OCI-LY3 (cell line): ENCODE measurements around the gene SLC25A45.

Experiments used
- H2AFZ ChIP-seq: fragments of 200-600, 300-600 bp; shearing (Covaris generic); 2 replicates; pipeline ENCODE4 v1.6.0; 2014; ENCODE audit warnings: antibody characterized with exemption, low read depth, low read length
- H3K27ac ChIP-seq: fragments of 200-600, 300-600 bp; sonication (generic); 2 replicates; pipeline ENCODE4 v1.5.1; 2014; ENCODE audit warnings: mild to moderate bottlenecking, low read length, moderate library complexity, mixed read lengths
- H3K27me3 ChIP-seq: fragments of 200-600, 300-600 bp; sonication (generic); 2 replicates; pipeline ENCODE4 v1.6.1; 2014; ENCODE audit warnings: low read depth, low read length, mixed read lengths
- H3K36me3 ChIP-seq: fragments of 200-600, 300-600 bp; sonication (generic); replicated peaks from 2 replicates; pipeline ENCODE3; 2014; ENCODE audit warnings: low read depth, low read length, mixed read lengths
- H3K4me1 ChIP-seq: fragments of 300-600, 200-600 bp; sonication (generic); 2 replicates; pipeline ENCODE4 v1.6.1; 2014; ENCODE audit warnings: low read length, mixed read lengths
- H3K4me2 ChIP-seq: fragments of 200-600, 300-600 bp; sonication (generic); 2 replicates; pipeline ENCODE4 v1.6.1; 2014; ENCODE audit warnings: low read length, mixed read lengths
- H3K4me3 ChIP-seq: fragments of 300-600, 200-600 bp; sonication (generic); 2 replicates; pipeline ENCODE4 v1.5.1; 2014; ENCODE audit warnings: antibody characterized with exemption, mild to moderate bottlenecking, low read length, moderate library complexity
- H3K79me2 ChIP-seq: fragments of 300-600, 200-600 bp; shearing (Covaris generic); 2 replicates; pipeline ENCODE4 v1.6.1; 2014; ENCODE audit warnings: mild to moderate bottlenecking, low read length, mixed read lengths
- H3K9ac ChIP-seq: fragments of 300-600, 200-600 bp; shearing (Covaris generic); 2 replicates; pipeline ENCODE4 v1.6.0; 2014; ENCODE audit warnings: mild to moderate bottlenecking, low read length, moderate library complexity
- H3K9me3 ChIP-seq: fragments of 200-600, 300-600 bp; shearing (Covaris generic); 2 replicates; pipeline ENCODE4 v1.6.1; 2014; ENCODE audit warnings: low read length, mixed read lengths; ENCODE audit not compliant: insufficient read depth
- H4K20me1 ChIP-seq: fragments of 200-600, 300-600 bp; sonication (generic); 2 replicates; pipeline ENCODE4 v1.6.1; 2016; ENCODE audit warnings: low read length, mixed read lengths; ENCODE audit not compliant: insufficient read depth
- CTCF ChIP-seq: fragments of 200-600, 300-600 bp; sonication (generic); IDR thresholded peaks from 2 replicates; pipeline ENCODE4 v1.5.1; 2014; ENCODE audit warnings: antibody characterized with exemption, low read length, low read depth
- EZH2phosphoT487 ChIP-seq: fragments of 200-600 bp; shearing (Covaris generic); IDR thresholded peaks from 2 replicates; pipeline ENCODE4 v1.6.1; 2018; ENCODE audit warnings: antibody characterized with exemption, mixed run types, low read depth

The SLC25A45 gene

GRCh38 chr11:65420506-65420905, 38.1 kb upstream of the SLC25A45 start:
- Histone ChIP-seq H3K4me1 (peaks cover 55% of the 10 kb centered on the region), H4K20me1 (peaks cover 24% of the 10 kb centered on the region), H3K9me3 (no peaks in the 10 kb centered on the region), H3K27ac (peak overlapping the region; percentile 97), H2AFZ (no peak overlapping the region), H3K4me2 (peak overlapping the region; percentile 92), H3K36me3 (peaks cover 27% of the 10 kb centered on the region), H3K9ac (peak overlapping the region; percentile 96), H3K27me3 (no peaks in the 10 kb centered on the region), H3K4me3 (peak overlapping the region; percentile 82), H3K79me2 (peaks cover 77% of the 10 kb centered on the region)
- TF ChIP-seq EZH2phosphoT487 (no peak), CTCF (no peak)

- H3K36me3 ChIP-seq = peaks cover 22% of the 10 kb centered on the region
- H3K27me3 ChIP-seq = no peaks in the 10 kb centered on the region
- H3K4me2 ChIP-seq = peak overlapping the region; percentile 92
- TF ChIP-seq EZH2phosphoT487 (no peak), CTCF (no peak)
- no peak overlapping the region for H2AFZ ChIP-seq
- H3K4me3 ChIP-seq = peak overlapping the region; percentile 77
- H4K20me1 ChIP-seq = peaks cover 19% of the 10 kb centered on the region
- no peaks in the 10 kb centered on the region for H3K9me3 ChIP-seq
- peak overlapping the region; percentile 96 for H3K9ac ChIP-seq
- peak overlapping the region; percentile 97 for H3K27ac ChIP-seq
- peaks cover 71% of the 10 kb centered on the region for H3K79me2 ChIP-seq
- peaks cover 55% of the 10 kb centered on the region for H3K4me1 ChIP-seq
These were observed 37.5 kb upstream of the SLC25A45 start for GRCh38 chr11:65419772-65420481.

- peak overlapping the region; percentile 97 for H3K27ac ChIP-seq
- peak overlapping the region; percentile 77 for H3K4me3 ChIP-seq
- H3K79me2 ChIP-seq = peaks cover 66% of the 10 kb centered on the region
- H3K9ac ChIP-seq = peak overlapping the region; percentile 96
- peaks cover 14% of the 10 kb centered on the region for H4K20me1 ChIP-seq
- H3K27me3 ChIP-seq = no peaks in the 10 kb centered on the region
- peaks cover 55% of the 10 kb centered on the region for H3K4me1 ChIP-seq
- H2AFZ ChIP-seq = no peak overlapping the region
- TF ChIP-seq EZH2phosphoT487 = no peak
- TF ChIP-seq CTCF = no peak
- H3K4me2 ChIP-seq = peak overlapping the region; percentile 92
- H3K36me3 ChIP-seq = peaks cover 17% of the 10 kb centered on the region
- no peaks in the 10 kb centered on the region for H3K9me3 ChIP-seq
These were observed 37.0 kb upstream of the SLC25A45 start for GRCh38 chr11:65419460-65419771.

GRCh38 chr11:65418681-65419459, 36.4 kb upstream of the SLC25A45 start:
- Histone ChIP-seq H3K27me3 (no peaks in the 10 kb centered on the region), H3K9ac (peak overlapping the region; percentile 96), H3K27ac (peak overlapping the region; percentile 97), H4K20me1 (peaks cover 8% of the 10 kb centered on the region), H2AFZ (peak overlapping the region; percentile 60; the same call in 1 of the 2 replicates), H3K4me2 (peak overlapping the region; percentile 92), H3K79me2 (peaks cover 61% of the 10 kb centered on the region), H3K36me3 (peaks cover 11% of the 10 kb centered on the region), H3K4me3 (peak overlapping the region; percentile 77), H3K4me1 (peaks cover 55% of the 10 kb centered on the region), H3K9me3 (no peaks in the 10 kb centered on the region)
- TF ChIP-seq CTCF = no peak
- TF ChIP-seq EZH2phosphoT487 = no peak
